Thyroid gland (tissue), 4 donors: ENCODE data around the gene CEP135.

Source experiments
- CTCF ChIP-seq, 6 experiments: fragments of 200-600 bp in 3 of 6; fragments of 450-650 bp in 3 of 6; sonication (generic) in 3 of 6; IDR thresholded peaks; one replicate each; pipeline ENCODE4 v1.5.1; 2016 to 2019; ENCODE audit warnings: antibody characterized with exemption in 6 of 6, mild to moderate bottlenecking in 2 of 6, inconsistent platforms in 1 of 6, moderate library complexity in 1 of 6
- POLR2A ChIP-seq, 2 donors: fragments of 450-650 bp; IDR thresholded peaks; one replicate each; pipeline ENCODE4 v1.6.1; 2017; ENCODE audit warnings: antibody characterized with exemption in 2 of 2, mild to moderate bottlenecking in 2 of 2, moderate library complexity in 1 of 2

DNA sequence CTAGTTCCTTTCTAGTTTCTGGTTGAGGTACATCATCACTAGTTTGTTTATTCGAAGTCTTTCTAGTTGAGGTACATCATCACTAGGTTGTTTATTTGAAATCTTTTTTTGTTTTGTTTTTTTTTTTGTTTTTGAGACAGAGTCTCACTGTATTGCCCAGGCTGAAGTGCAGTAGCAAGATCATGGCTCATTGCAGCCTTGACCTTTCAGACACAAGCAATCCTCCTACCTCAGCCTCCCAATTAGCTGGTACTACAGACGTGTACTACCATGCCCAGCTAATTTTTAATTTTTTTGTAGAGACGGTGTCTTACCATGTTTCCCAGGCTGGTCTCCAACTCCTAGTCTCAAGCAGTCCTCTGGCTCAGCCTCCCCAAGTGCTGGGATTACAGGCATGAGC lies 54.9 kb downstream of the CEP135 start:
- TF ChIP-seq CTCF (IDR thresholded peaks at IDR 0.05) (no peak), POLR2A (IDR thresholded peaks at IDR 0.05) (no peak)
